Activated CD4-positive, alpha-beta T cell treated with anti-CD3 and anti-CD28 coated beads, Interleukin-2, amount 50 U/mL, for 16 hours (primary cell): ENCODE data around the gene DYRK1A.
"Not testable (repeated sequence)": the region's sequence is repeated elsewhere in the genome, so short reads cannot be mapped to it uniquely, and the experiment has no call there.

ENCODE experiments used
- DNase-seq: peaks from one replicate; pipeline ENCODE4 v3.0.0-alpha.2; 2020

The DYRK1A gene

GRCh38 chr21:37528150-37528937 lies 161.8 kb downstream of the DYRK1A start:
- no peak for DNase-seq

DNA sequence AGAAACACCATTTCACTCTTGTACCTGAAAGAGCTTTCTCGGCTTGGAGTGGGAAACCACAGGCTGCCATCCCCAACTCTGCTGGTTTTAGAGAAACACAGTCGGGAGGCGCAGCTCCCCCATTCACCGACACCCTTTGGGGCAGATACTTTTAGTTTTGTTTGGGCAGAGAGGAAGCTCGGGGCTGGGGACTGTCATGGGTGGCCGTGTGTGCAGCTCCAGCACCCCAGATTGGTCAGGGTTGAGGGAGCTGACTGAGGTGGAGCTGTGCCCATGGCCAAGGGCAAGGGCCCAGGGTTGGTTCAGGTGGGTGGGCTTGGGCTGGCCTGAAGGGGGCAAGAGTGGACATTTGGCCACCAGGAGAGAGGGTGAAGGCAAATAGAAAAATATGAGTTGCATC lies 163.1 kb downstream of the DYRK1A start:
- no peak for DNase-seq

DNA sequence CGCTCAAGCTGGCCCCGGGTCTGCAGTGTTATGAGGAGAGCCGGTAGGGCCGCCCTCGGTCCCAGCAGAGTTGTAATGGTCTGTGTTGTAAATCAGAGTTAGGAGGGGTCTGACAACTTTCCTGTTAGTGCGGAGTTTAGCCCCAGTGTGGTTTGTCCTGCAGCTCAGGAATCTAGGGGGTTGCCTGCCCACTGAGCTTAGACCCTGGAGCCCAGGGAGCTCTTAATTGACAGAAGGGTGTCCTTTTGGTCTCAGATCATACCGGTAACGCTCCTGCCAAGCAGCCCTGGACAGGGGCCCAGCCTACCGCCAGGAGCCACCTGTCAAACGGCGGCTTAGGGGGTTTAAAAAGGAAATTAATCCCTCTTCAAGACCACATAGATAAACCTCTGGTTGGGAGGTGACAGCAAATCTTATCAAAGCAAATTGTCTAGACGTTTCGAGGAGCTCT lies 164.4 kb downstream of the DYRK1A start:
- DNase-seq = no peak

GRCh38 chr21:37531431-37531932 lies 164.9 kb downstream of the DYRK1A start:
- no peak for DNase-seq

- peak; percentile 29 for DNase-seq
Observed at GRCh38 chr21:37532868-37533780, 166.6 kb downstream of the DYRK1A start.

DNA sequence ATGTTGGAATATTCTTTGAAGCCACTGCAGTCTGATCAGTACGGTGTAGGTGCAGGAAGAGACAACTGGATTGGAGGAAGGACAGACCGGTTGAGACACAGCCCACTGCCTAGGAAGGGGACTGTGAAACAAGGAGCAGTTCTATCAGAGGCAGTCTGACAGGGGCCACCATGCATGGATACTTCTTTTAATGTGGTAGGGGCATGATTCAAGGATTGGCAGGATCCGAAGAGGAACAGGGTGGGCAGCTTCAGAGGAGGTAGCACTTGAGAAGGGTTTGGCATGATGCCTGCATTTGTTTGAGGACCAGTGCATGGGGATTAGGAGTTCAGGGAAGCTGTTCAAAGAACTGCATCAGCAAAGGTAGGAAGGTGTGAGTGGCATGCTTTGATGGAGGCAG lies 167.9 kb downstream of the DYRK1A start:
- no peak for DNase-seq

DNA sequence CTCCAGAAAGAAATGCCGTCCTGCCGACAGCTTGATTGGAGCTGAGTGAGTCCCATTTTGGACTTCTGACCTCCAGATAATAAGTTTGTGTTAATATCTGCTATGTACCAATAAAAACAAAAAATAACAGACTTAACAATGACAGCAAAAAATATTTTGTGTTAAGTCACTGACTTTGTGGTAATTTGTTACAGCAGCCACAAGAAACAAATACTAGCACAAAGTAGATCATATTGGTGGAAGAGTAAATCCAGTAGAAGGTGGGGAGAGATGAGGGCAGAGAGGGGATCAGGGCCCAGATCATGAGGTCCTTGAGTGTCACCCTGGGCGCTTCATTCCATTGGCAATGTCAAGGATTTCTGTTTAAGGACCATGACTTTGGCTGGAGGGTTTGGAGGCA lies 168.6 kb downstream of the DYRK1A start:
- DNase-seq = no peak

DNA sequence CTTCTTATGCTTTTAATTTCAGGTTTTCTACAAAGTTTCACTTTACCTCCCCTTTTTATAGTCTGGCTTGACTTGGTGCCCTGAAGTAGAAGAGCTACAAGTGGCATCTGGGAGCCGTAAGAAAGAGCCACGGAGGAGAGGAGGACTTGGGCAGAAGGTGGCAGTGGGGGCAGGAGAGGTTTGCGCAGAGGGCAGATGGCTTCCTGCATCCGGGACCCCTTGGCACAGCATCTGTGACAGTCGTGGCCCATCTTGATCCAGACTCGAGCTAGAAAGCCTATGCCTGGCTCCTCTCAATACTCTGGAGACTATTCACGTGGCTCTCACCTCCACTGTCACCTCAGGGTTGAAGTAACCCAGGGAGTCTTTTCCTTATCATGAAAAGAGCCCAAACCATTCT lies 169.1 kb downstream of the DYRK1A start:
- no peak for DNase-seq

DNA sequence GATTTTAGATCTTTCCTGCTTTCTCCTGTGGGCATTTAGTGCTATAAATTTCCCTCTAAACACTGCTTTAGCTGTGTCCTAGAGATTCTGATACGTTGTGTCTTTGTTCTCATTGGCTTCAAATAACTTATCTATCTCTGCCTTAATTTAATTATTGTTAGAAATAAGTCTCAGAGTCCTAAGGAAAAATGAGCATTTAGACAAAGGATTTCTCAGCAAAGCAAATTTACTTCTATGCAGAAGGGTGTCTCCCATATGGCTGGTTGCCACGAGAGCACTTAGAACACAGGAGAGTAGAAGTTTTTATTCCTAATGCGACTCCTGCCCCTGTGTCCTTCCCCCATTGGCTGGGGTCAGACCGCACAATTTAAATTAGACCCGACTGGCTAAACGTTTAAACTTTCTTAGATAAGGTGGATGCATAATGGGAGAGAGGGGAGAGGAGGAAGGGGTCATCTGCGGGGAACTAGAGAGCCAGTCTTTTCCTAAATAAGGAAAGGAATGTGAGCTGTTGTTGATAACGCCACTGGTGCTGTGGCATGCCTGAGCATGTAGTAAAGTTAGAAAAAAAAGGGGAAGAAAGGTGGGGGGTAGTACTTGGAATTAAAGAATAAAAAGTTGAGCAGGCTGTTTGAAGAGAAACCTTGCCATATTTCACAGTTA lies 170.2 kb downstream of the DYRK1A start:
- no peak for DNase-seq

DNA sequence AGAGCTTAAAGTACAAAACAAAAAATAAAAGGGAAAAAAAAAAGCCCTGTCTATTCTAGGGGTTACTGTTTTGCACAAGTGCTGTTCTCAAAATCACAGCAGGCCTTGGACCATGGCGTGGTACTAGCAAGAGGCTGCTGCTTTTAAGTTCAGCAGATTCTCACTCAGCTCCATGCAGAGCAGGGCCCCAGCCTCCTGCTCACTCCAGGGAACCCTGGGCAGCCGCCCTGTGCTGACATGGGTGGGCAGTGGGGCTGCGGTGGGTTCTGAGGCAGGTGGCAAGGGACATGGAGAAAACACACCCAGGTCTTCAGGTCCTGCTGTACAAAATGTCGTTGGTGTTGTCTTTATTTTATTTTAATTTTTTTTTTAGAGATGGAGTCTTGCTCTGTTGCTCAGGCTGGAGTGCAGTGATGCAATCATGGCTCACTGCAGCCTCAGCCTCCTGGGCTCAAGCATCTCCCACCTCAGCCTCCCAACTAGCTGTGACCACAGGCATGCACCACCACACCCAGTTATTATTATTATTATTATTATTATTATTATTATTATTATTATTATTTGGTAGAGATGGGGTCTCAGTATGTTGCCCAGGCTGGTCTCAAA lies 170.9 kb downstream of the DYRK1A start:
- DNase-seq = no peak

GRCh38 chr21:37538971-37539590 lies 172.5 kb downstream of the DYRK1A start:
- DNase-seq = no peak

- DNase-seq = not testable (repeated sequence)
Observed at GRCh38 chr21:37541128-37541527, 174.6 kb downstream of the DYRK1A start.

DNA sequence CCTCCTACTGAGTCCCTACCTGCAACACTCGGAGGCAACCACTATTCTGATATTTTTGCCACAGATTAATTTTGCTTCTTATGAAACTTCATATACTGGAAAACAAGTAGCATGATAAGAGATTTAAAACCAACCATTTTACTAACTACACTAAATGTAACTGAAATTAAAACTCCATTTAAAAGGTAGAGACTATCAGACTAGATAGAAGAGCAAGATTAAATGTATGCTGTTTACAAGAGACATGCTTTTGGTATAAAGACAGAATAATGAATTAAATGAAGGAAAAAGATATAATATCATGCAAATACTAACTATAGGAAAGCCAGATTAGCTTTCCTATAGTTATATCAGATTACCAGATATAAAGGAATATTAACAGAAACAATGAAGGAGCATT lies 175.9 kb downstream of the DYRK1A start:
- no peak for DNase-seq

DNA sequence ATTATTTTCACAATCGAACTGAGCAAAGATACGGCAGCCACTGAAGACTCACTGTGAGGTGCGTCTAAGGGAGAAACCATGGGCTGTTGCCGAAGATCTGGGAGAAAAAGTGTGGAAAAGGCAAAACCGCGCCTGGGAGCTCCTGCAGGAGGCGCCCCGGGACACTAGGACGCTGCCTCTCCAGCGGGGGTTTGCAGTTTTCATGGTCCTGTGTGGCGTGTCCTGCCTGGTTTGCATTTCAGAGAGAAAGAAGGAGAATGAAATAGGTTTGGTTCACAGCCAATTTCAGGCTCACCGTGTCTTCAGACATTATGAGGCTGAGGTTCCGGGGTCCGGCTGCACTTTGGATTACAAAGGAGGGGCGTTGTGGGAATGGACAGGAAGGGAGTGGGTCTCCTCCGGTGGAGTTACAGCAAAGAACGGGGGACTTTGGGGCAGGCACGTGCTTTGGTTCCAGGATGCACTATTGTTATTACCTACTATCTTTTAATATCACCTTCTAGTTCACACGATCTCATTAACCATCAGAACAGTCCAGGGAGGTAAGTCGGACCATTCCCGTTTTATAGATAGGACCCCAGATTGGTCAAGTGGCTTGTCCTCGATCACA lies 179.8 kb downstream of the DYRK1A start:
- DNase-seq = no peak

DNA sequence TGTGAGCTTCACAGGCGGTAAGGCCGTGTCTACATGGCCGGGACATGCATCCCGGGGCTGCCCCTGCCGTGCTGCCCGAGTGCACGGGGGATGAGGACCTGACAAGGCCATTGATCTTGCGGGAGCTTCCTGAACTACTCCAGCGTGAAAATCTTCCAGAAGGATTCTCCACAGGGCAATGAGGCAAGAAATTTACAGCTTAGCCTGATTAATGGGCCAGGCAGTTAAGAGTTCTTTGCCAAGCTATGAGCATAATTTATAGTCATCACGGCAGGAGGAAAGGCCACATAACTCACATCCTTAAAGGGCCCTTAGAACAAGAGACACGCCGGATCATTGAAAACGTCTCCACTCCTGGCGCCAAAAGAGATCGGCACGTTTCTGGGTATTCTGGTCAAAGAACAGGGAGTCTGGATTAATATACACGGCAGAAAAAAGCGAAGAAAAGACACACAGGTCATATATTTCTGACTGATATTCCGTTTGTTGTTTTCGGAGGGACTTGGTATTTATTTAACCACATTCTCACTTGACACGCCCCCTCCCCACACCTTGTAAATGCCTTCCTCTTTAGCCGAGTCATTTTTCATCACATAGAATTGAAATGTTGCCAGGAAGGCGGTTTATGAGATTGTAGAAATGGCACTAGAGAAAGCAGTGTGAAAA lies 180.5 kb downstream of the DYRK1A start:
- DNase-seq = no peak

DNA sequence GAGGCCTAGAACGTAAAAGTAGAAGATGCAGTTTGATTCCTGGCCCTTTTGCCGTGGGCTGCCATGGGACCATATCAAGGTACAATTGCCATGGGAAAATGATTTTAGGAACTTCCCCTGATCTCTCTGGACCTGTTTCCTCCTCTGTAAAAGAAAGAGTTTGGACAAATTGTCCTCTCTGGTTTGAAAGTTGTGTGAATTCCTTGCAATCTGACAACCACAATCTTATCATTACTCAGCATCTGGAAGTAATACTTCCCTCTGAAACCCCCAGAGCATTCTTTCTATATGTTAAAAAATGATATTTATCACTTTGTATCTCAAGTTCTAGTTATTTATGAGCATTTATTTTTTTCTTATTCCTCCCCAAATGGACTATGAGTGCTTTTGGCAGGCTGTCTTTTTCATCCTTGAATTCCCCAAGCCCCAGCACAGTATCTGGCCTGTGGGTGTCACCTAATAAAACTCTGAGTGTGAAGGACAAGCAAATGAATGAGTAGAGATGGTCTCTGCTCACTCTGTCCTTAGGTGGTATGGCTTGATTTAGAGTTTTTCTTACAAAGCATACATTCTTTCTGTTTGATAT lies 181.1 kb downstream of the DYRK1A start:
- no peak for DNase-seq

DNA sequence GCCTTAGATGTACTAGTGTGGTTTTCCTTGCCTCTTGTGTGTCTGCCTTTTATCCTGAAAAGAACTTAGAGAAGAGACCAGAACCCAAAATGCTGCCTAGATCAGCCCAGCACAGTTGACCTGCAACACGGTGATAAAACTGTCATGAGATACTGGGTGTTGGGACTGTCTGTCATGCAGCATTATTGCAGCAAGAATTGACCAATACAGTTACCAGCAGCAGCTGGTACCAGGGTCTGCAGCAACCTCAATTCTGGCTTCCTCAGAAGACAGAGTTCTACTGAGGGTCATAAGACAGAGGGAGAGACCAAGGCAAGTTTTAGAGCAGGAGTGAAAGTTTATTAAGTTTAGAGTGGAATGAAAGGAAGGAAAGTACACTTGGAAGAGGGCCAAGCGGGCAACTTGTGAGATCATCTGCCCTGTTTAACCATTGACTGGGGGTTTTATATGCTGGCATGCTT lies 182.0 kb downstream of the DYRK1A start:
- DNase-seq = no peak

DNA sequence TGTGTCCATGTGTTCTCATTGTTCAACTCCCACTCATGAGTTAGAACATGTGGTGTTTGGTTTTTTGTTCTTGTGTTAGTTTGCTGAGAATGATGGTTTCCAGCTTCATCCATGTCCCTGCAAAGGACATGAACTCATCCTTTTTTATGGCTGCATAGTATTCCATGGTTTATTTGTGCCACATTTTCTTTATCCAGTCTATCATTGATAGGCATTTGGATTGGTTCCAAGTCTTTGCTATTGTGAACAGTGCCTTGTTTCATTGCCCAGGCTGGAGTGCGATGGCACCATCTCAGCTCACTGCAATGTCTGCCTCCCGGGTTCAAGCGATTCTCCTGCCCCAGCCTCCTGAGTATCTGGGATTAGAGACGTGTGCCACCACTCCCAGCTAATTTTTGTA lies 183.2 kb downstream of the DYRK1A start:
- DNase-seq = not testable (repeated sequence)

DNA sequence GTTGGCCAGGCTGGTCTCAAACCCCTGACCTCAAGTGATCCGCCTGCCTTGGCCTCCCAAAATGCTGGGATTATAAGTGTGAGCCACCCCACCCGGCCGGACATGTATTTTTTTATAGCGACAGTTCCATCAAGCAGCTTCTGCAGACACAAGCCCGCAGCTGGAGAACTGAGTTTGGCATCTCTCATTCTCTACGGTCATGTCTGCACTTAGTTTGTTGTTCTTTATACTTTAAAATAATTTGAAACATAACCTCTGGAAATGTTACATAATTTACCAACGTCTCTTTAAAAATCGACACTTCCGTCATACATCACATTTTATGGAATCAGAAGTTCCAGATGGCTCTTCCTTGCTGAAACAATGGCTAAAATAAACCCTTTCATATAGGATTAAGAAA lies 183.6 kb downstream of the DYRK1A start:
- no peak for DNase-seq

GRCh38 chr21:37550618-37551330 lies 184.2 kb downstream of the DYRK1A start:
- DNase-seq = no peak
